Gastroesophageal sphincter (tissue), 4 donors: ENCODE results near the gene HLA-DRB1. TPM values are rescaled to one million over a fixed set of nuclear protein-coding genes. Genes with fewer than 3 reads are reported as not detected.

ENCODE experiments used
- ATAC-seq: fragments of 150-250 bp; one replicate; pipeline ENCODE4 v1.9.1; 2016; ENCODE audit warnings: mild to moderate bottlenecking, moderate library complexity
- H3K27ac ChIP-seq, 4 donors: fragments of 200-600 bp; sonication (generic) in 3 of 4; 1 replicate in 3 of 4; 2 replicates in 1 of 4; pipeline ENCODE4 v1.5.1; 2016 to 2019
- H3K27me3 ChIP-seq: fragments of 200-600 bp; sonication (generic); one replicate; pipeline ENCODE4 v1.5.1; 2019
- H3K36me3 ChIP-seq, 2 donors: fragments of 200-600 bp; sonication (generic); one replicate each; pipeline ENCODE4 v1.5.1; 2019; ENCODE audit warnings: control low read depth in 1 of 2
- H3K4me1 ChIP-seq, 3 donors: fragments of 200-600 bp; sonication (generic); 1 replicate in 2 of 3; 2 replicates in 1 of 3; pipeline ENCODE4 v1.5.1; 2016 to 2019; ENCODE audit warnings: control low read depth in 2 of 3
- H3K4me3 ChIP-seq, 2 donors: fragments of 200-600 bp; sonication (generic); one replicate each; pipeline ENCODE4 v1.5.1; 2019; ENCODE audit warnings: mild to moderate bottlenecking in 1 of 2, moderate library complexity in 1 of 2
- H3K9me3 ChIP-seq, 3 donors: fragments of 200-600 bp; sonication (generic); one replicate each; pipeline ENCODE4 v1.5.1; 2017 to 2019; ENCODE audit warnings: control low read depth in 2 of 3
- EP300 ChIP-seq: sonication (generic); formaldehyde crosslinking; IDR thresholded peaks from one replicate; pipeline ENCODE4 v1.6.1; 2017; ENCODE audit warnings: antibody characterized with exemption, mild to moderate bottlenecking
- POLR2A ChIP-seq, 2 donors: fragments of 450-650 bp; IDR thresholded peaks; one replicate each; pipeline ENCODE4 v1.6.1; 2017; ENCODE audit warnings: antibody characterized with exemption in 2 of 2, mild to moderate bottlenecking in 2 of 2, moderate library complexity in 1 of 2
- POLR2AphosphoS5 ChIP-seq: sonication (generic); formaldehyde crosslinking; IDR thresholded peaks from one replicate; pipeline ENCODE4 v1.6.1; 2017; ENCODE audit warnings: antibody characterized with exemption
- WGBS, 2 donors: methylation state at CpG; one replicate each; pipeline ENCODE4 v1.1.5; 2018; ENCODE audit warnings: low coverage in 1 of 2; 5-methylcytosine and 5-hydroxymethylcytosine counted together
- total RNA-seq, 4 donors: library from RNA; depleted of rRNA; stranded (reverse); fragments of >200 nt; gene quantifications; one replicate each; pipeline ENCODE4 v1.1.0, GENCODE V29; 2016
- TF ChIP-seq, protein P1 (sequence below), 4 experiments: fragments of 200-600 bp in 2 of 4; fragments of 450-650 bp in 2 of 4; sonication (generic) in 1 of 4; IDR thresholded peaks; one replicate each; pipeline ENCODE4 v1.5.1; 2017 to 2019; ENCODE audit warnings: antibody characterized with exemption in 4 of 4, mild to moderate bottlenecking in 2 of 4, moderate library complexity in 2 of 4

Gene HLA-DRB1
- total RNA-seq, 4 donors from 2014 or later = 5.8 to 80.7 (median 55.5) TPM

DNA sequence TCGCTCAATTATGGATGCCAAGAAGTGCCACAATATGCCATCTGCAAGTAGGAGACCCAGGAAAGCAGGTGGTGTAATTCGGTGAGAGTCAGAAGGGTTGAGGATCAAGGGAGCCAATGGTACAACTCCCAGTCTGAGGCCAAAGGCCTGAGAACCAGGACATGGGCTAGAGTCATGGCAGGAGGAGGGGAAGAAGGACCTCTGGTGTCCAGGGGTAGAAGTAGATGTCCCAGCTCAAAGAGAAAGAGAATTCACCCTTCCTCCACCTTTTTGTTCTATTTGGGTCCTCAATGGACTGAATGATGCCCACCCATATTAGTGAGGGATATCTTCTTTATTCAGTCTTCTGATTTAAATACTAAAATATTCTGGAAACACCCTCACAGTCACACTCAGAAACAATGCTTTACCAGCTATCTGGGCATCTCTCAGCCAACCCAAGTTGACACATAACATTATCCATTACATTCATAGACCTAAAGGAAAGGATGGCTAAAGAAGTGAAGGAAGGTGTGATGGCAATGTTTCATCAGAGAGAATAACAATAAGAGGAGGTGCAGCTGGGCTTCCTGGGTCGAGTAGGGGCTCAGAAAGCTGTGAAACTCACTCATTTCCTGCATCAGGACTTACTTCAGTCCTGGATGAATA is 26.4 kb upstream of the HLA-DRB1 start:
- Histone ChIP-seq H3K27ac (no peak overlapping the region), H3K4me1 (no peaks in the 10 kb centered on the region), H3K9me3 (no peaks in the 10 kb centered on the region), H3K36me3 (no peaks in the 10 kb centered on the region), H3K27me3 (peaks cover 3% of the 10 kb centered on the region), H3K4me3 (no peak overlapping the region)
- TF ChIP-seq POLR2A (IDR thresholded peaks at IDR 0.05) = no peak
- no peak for TF ChIP-seq POLR2AphosphoS5
- TF ChIP-seq, protein P1, sequence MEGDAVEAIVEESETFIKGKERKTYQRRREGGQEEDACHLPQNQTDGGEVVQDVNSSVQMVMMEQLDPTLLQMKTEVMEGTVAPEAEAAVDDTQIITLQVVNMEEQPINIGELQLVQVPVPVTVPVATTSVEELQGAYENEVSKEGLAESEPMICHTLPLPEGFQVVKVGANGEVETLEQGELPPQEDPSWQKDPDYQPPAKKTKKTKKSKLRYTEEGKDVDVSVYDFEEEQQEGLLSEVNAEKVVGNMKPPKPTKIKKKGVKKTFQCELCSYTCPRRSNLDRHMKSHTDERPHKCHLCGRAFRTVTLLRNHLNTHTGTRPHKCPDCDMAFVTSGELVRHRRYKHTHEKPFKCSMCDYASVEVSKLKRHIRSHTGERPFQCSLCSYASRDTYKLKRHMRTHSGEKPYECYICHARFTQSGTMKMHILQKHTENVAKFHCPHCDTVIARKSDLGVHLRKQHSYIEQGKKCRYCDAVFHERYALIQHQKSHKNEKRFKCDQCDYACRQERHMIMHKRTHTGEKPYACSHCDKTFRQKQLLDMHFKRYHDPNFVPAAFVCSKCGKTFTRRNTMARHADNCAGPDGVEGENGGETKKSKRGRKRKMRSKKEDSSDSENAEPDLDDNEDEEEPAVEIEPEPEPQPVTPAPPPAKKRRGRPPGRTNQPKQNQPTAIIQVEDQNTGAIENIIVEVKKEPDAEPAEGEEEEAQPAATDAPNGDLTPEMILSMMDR (IDR thresholded peaks at IDR 0.05) = no peak
- TF ChIP-seq EP300 = no peak
- WGBS, 2 donors = 30 to 50% methylated on average over 3 of the region's 3 CpGs
- no peak for ATAC-seq

DNA sequence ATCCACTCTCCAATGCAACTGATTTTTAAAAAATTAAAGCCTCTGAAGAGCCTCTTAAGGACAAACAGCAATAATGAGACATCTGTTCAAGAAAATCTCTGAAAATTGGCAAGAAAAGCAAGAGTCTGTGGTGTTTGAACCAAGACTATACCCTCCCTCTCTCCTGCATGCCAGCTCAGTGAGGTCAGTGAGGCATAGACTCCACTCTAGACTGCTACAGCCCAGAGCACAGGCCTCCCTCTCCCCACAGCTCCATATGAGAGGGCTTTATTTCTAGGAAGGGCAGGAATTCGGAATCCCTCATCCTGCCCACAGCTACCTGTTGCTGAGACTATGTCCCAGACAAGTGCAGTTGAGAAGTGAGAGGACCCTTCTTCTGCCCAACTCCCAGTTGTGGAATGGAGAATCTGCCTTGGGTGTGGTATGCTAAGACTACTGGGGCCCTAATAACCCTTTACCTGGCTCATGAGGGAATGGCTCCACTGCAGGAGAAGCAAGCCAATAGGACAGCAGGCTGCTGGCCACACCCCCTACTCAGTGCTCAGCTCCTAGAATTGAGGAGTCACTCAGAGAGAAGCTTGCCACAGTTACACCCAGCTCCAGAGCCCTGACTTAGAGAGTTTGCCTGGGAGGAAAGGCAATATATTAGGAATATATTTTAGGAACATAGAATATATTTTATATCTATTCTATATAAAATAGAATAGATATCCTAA is 24.9 kb upstream of the HLA-DRB1 start:
- 0% methylated on average over 1 of the region's 1 CpG; no CpG with 5 or more reads in 1 of the 2 donors for WGBS, 2 donors
- Histone ChIP-seq H3K27ac (no peak overlapping the region), H3K4me3 (no peak overlapping the region), H3K9me3 (no peaks in the 10 kb centered on the region), H3K36me3 (no peaks in the 10 kb centered on the region), H3K27me3 (peaks cover 3% of the 10 kb centered on the region), H3K4me1 (no peaks in the 10 kb centered on the region)
- TF ChIP-seq, protein P1 (IDR thresholded peaks at IDR 0.05) = no peak
- TF ChIP-seq POLR2AphosphoS5 (no peak), EP300 (no peak), POLR2A (IDR thresholded peaks at IDR 0.05) (no peak)
- ATAC-seq = no peak

DNA sequence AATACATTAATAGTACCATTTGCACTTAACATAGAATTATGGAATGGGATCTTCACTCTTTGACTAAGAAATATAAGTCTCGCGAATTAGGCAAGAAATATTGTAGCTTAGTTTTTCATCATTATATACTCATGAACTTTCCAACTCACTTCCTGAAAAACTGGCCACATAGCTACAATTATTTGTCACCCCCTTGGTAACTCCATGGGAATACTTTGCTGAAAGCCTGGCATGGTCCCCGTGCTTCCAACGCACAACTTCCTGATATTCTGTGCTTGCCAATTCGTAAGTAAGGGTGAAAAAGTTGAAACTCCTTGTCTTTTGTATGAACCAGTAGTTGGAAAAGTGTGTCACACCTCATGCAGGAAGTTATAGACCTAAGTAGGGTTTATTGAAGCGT is 23.8 kb upstream of the HLA-DRB1 start:
- no peaks in the 10 kb centered on the region for H3K9me3 ChIP-seq
- 7 to 27% methylated on average over 5 of the region's 6 CpGs for WGBS, 2 donors
- no peak overlapping the region for H3K27ac ChIP-seq
- H3K4me1 ChIP-seq = no peaks in the 10 kb centered on the region
- no peak for ATAC-seq
- no peaks in the 10 kb centered on the region for H3K36me3 ChIP-seq
- TF ChIP-seq, protein P1 (IDR thresholded peaks at IDR 0.05) = no peak
- TF ChIP-seq POLR2AphosphoS5 (no peak), EP300 (no peak), POLR2A (IDR thresholded peaks at IDR 0.05) (no peak)
- H3K4me3 ChIP-seq = no peak overlapping the region
- peaks cover 3% of the 10 kb centered on the region for H3K27me3 ChIP-seq

DNA sequence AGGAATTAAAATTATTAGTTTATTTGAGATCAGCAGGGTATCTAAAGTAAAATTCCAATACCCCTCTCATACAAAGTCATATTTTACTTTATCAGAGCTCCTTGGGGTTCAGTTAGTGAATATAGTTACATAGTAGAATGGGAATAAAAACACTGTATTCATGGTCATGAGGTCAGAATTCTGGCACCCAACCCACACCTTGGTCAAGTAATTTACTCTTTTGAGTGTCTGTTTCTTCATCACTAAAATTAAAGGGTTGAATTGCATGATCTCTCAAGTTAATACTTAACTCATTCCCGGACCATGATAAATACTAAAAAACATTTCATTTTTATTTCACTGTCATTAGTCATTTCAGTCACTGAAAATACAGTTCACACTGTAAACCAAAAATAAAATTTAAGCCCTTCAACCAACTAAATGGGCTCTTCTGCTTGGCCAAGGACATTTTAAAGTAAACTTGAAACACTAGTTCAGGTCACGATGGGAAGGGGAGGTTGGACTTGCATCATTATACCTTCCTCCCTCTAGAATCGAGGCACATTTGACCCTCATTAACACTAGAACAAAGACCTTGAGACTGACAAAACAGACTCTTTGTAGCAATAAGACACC is 21.1 kb upstream of the HLA-DRB1 start:
- Histone ChIP-seq H3K4me3 (no peak overlapping the region), H3K27me3 (peaks cover 3% of the 10 kb centered on the region), H3K27ac (no peak overlapping the region), H3K36me3 (no peaks in the 10 kb centered on the region), H3K9me3 (no peaks in the 10 kb centered on the region), H3K4me1 (no peaks in the 10 kb centered on the region)
- WGBS, 2 donors = 23 to 33% methylated on average over 3 of the region's 3 CpGs
- ATAC-seq = no peak
- TF ChIP-seq, protein P1 (IDR thresholded peaks at IDR 0.05) = no peak
- TF ChIP-seq POLR2A (IDR thresholded peaks at IDR 0.05) (no peak), EP300 (no peak), POLR2AphosphoS5 (no peak)
